ENCODE measurements around the gene ATP1A3.

Gene ATP1A3

GRCh38 chr19:42032431-42032830, 38.4 kb upstream of the ATP1A3 start:
- TF ChIP-seq CTCF (IDR thresholded peaks at IDR 0.05): no peak

- TF ChIP-seq CTCF (IDR thresholded peaks at IDR 0.05): no peak
Measured at GRCh38 chr19:42030645-42031440, 36.8 kb upstream of the ATP1A3 start.

GRCh38 chr19:42028304-42029216, 34.5 kb upstream of the ATP1A3 start:
- TF ChIP-seq CTCF (IDR thresholded peaks at IDR 0.05): peak; percentile 47; the same call in 1 of the 2 replicates

- no peak for TF ChIP-seq CTCF (IDR thresholded peaks at IDR 0.05)
Measured at GRCh38 chr19:42024622-42025111, 30.6 kb upstream of the ATP1A3 start.

GRCh38 chr19:42023943-42024260, 29.9 kb upstream of the ATP1A3 start:
- no peak for TF ChIP-seq CTCF (IDR thresholded peaks at IDR 0.05)

GRCh38 chr19:42023121-42023942, 29.3 kb upstream of the ATP1A3 start:
- TF ChIP-seq CTCF (IDR thresholded peaks at IDR 0.05): no peak

- TF ChIP-seq CTCF (IDR thresholded peaks at IDR 0.05): no peak
Measured at GRCh38 chr19:42022616-42023015, 28.6 kb upstream of the ATP1A3 start.
